ENCODE data around the gene GREB1.

Gene GREB1

DNA sequence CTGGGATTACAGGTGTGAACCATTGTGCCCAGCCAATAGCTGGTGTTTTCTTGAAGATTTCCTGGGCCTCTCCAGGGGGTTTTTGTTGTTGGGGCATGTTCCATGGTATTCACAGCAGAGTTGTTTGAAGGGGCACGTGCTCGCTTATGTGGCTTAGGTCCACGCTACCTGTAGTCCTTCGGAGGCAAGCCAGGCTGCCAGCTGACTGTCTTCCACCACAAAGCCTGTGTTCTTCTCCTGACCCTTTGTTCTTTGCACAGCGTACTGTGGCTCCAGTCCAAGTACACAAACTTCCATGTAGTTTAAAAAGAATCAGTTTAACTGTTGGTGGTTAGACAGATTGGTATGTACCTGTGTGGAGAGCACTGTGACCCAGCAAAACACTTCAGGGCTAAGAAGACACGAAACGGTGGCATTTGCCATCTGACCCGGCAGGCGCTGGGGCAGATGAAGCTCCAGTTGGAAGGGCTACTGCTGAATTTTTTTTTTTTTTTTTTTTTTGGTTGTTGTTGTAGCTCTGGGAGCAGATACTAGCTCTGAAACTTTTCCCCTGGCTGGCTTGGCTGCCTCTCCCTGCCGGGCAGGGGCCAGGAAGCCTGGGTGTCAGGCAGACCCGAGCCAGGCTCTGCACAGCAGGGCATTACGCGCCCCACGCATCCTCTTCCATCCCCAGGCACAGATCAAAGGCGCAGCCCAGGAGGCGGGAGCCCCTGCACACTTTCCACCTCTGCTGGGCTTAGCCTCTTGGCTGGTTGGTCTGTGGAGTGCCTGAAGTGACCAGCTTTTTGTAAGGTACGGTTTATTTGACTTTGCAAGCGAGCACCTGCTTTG is 5.7 kb downstream of the GREB1 start:
- Histone ChIP-seq H3K18ac (ENCODE audit: low read depth in 1 of 2, low read length in 2 of 2) (no peak overlapping the region), H3K14ac (ENCODE audit: low read length in 2 of 2) (no peak overlapping the region), H3K9ac (ENCODE audit: low read length) (no peak overlapping the region), H3K4me2 (ENCODE audit: low read length, poor library complexity, severe bottlenecking) (no peak overlapping the region), H3K23ac (ENCODE audit: low read length in 2 of 2) (no peak overlapping the region), H2BK120ac (ENCODE audit: low read depth, low read length) (no peak overlapping the region), H4K91ac (ENCODE audit: low read length) (no peak overlapping the region), H3K79me1 (replicated peaks; ENCODE audit: low read length, poor library complexity, severe bottlenecking) (no peaks in the 10 kb centered on the region), H3K4ac (ENCODE audit: low read depth in 1 of 2, low read length in 2 of 2) (peak overlapping the region in 1 of 2 experiments; percentile 28), H2BK5ac (ENCODE audit: low read depth, low read length, poor library complexity, severe bottlenecking) (no peak overlapping the region), H2BK15ac (ENCODE audit: low read depth, poor library complexity, severe bottlenecking) (peak overlapping the region; percentile 12), H3K4me1 (ENCODE audit: control insufficient read depth, insufficient read depth, low read depth, low read length) (no peaks in the 10 kb centered on the region), H2AK5ac (ENCODE audit: low read length, severe bottlenecking) (no peak overlapping the region), H3K27me3 (ENCODE audit: control insufficient read depth in 1 of 2, insufficient read depth in 1 of 2, low read length in 2 of 2) (peaks cover 65 to 82% of the 10 kb centered on the region in 2 experiments), H2AFZ (ENCODE audit: low read depth, low read length) (no peak overlapping the region), H3K36me3 (ENCODE audit: control insufficient read depth in 1 of 2, insufficient read depth in 2 of 2, low read depth in 1 of 2, low read length in 2 of 2) (no peaks in the 10 kb centered on the region), H3K4me3 (ENCODE audit: insufficient read depth in 1 of 2, low read depth in 1 of 2, low read length in 2 of 2) (no peak overlapping the region), H3K27ac (ENCODE audit: low read length, poor library complexity, severe bottlenecking) (no peak overlapping the region), H4K8ac (ENCODE audit: low read length) (no peak overlapping the region), H2BK12ac (ENCODE audit: low read length in 2 of 2) (peak overlapping the region in 1 of 2 experiments; percentile 45), H3K9me3 (ENCODE audit: control insufficient read depth, low read length) (no peaks in the 10 kb centered on the region)
- DNase-seq: no peak
- 68% methylated on average over 18 of the region's 18 CpGs for WGBS

DNA sequence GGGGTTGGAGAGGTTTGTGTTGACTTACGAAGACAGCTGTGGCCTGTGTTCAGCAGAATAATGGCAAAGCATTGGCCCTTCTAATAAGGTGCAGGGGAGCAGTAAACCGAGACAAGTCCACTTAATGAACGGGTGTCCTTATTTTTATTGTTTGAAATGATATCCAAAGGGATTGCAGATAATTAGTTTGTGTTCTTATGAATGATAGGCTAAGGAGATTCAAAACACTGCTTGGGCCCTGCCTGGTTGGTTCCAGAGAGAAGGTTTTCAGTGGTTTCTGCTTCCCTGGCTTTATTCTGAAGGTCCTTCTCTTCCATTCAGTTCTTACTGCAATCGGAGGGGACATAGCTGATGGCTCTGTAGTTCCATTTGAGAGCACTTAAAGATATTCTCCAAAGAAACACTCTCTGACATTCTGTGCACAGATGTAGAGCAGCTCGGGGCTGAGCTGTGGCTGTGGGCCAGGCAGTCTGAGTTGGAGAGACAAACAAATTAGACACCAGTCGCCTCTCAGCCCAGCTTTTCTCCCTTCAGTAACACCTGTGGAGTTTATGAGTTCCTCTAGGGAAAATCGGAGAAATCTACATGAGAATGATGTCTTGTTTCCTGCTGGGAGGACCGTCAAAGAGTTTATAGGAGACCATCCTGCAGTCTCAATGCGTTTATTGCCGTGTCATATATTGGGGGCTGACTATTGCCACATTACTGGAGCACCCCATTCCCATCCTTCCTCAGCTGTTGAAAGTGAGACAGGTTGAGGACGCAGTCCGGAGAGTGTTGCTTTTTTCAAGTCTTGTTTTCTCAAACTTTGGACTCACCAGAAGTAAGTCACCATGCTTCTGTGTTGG is 6.5 kb downstream of the GREB1 start:
- 59% methylated on average over 10 of the region's 12 CpGs for WGBS
- no peak overlapping the region for H3K4me3 ChIP-seq (ENCODE audit: insufficient read depth in 1 of 2, low read depth in 1 of 2, low read length in 2 of 2)

DNA sequence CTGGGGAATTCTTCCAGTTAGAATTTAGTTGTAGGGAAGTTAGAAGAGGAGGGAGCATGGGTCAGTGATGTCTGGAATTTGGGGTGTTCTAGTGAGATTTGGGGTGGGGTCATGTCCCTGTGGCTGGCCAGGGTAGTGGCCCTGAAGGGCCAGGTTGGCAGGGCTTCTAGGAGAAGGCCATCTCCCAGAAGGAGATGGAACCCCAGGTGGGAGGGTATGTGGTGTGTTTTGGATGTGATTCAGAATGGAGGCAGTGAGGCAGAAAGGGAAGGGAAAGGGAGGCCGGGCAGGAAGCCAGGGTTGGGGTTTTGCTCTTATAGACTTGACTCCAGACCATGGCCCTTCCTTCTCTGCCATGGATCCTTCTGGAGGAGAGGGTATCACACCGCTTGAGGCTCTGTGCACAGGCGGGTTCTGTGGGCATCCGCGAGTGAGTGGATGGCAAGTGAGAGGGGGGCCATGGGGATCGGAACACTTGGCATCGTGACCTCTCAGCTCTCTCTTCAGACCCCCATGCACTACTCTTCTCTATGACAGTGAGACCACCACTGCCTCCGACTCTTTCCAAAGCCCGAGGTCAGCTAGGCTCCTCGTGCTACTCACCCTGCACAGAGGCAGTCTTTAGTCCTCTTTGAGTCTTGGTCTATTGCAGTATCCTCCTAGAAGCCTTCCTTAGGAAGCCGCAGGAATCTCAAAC is 7.3 kb downstream of the GREB1 start:
- Histone ChIP-seq H4K8ac (ENCODE audit: low read length) (no peak overlapping the region), H2BK5ac (ENCODE audit: low read depth, low read length, poor library complexity, severe bottlenecking) (no peak overlapping the region), H3K9me3 (ENCODE audit: control insufficient read depth, low read length) (no peaks in the 10 kb centered on the region), H3K9ac (ENCODE audit: low read length) (no peak overlapping the region), H2BK120ac (ENCODE audit: low read depth, low read length) (no peak overlapping the region), H2BK12ac (ENCODE audit: low read length in 2 of 2) (no peak overlapping the region), H3K4me1 (ENCODE audit: control insufficient read depth, insufficient read depth, low read depth, low read length) (no peaks in the 10 kb centered on the region), H2BK15ac (ENCODE audit: low read depth, poor library complexity, severe bottlenecking) (no peak overlapping the region), H3K4me3 (ENCODE audit: insufficient read depth in 1 of 2, low read depth in 1 of 2, low read length in 2 of 2) (no peak overlapping the region), H3K27ac (ENCODE audit: low read length, poor library complexity, severe bottlenecking) (no peak overlapping the region), H3K23ac (ENCODE audit: low read length in 2 of 2) (no peak overlapping the region), H3K4ac (ENCODE audit: low read depth in 1 of 2, low read length in 2 of 2) (no peak overlapping the region), H3K79me1 (replicated peaks; ENCODE audit: low read length, poor library complexity, severe bottlenecking) (no peaks in the 10 kb centered on the region), H2AK5ac (ENCODE audit: low read length, severe bottlenecking) (no peak overlapping the region), H3K36me3 (ENCODE audit: control insufficient read depth in 1 of 2, insufficient read depth in 2 of 2, low read depth in 1 of 2, low read length in 2 of 2) (no peaks in the 10 kb centered on the region), H3K4me2 (ENCODE audit: low read length, poor library complexity, severe bottlenecking) (no peak overlapping the region), H3K18ac (ENCODE audit: low read depth in 1 of 2, low read length in 2 of 2) (peak overlapping the region in 1 of 2 experiments; percentile 2), H3K14ac (ENCODE audit: low read length in 2 of 2) (peak overlapping the region in 1 of 2 experiments; percentile 28), H2AFZ (ENCODE audit: low read depth, low read length) (no peak overlapping the region), H4K91ac (ENCODE audit: low read length) (no peak overlapping the region), H3K27me3 (ENCODE audit: control insufficient read depth in 1 of 2, insufficient read depth in 1 of 2, low read length in 2 of 2) (peaks cover 51 to 71% of the 10 kb centered on the region in 2 experiments)
- no peak for DNase-seq
- WGBS: 96% methylated on average over 11 of the region's 11 CpGs

More for the DNA sequence above, 6.5 kb downstream of the GREB1 start:
- no peaks in the 10 kb centered on the region for H3K79me1 ChIP-seq (replicated peaks; ENCODE audit: low read length, poor library complexity, severe bottlenecking)
- H3K9me3 ChIP-seq (ENCODE audit: control insufficient read depth, low read length): no peaks in the 10 kb centered on the region
- H3K4me1 ChIP-seq (ENCODE audit: control insufficient read depth, insufficient read depth, low read depth, low read length): no peaks in the 10 kb centered on the region
- H4K91ac ChIP-seq (ENCODE audit: low read length): no peak overlapping the region
- no peak overlapping the region for H3K23ac ChIP-seq (ENCODE audit: low read length in 2 of 2)
- H2BK120ac ChIP-seq (ENCODE audit: low read depth, low read length): no peak overlapping the region
- H2AFZ ChIP-seq (ENCODE audit: low read depth, low read length): no peak overlapping the region
- no peak overlapping the region for H3K27ac ChIP-seq (ENCODE audit: low read length, poor library complexity, severe bottlenecking)
- H2BK5ac ChIP-seq (ENCODE audit: low read depth, low read length, poor library complexity, severe bottlenecking): no peak overlapping the region
- H3K4ac ChIP-seq (ENCODE audit: low read depth in 1 of 2, low read length in 2 of 2): no peak overlapping the region
- no peak for DNase-seq
- no peak overlapping the region for H3K4me2 ChIP-seq (ENCODE audit: low read length, poor library complexity, severe bottlenecking)
- no peak overlapping the region for H4K8ac ChIP-seq (ENCODE audit: low read length)
- H2AK5ac ChIP-seq (ENCODE audit: low read length, severe bottlenecking): no peak overlapping the region
- no peak overlapping the region for H3K18ac ChIP-seq (ENCODE audit: low read depth in 1 of 2, low read length in 2 of 2)
- H2BK15ac ChIP-seq (ENCODE audit: low read depth, poor library complexity, severe bottlenecking): no peak overlapping the region
- H2BK12ac ChIP-seq (ENCODE audit: low read length in 2 of 2): no peak overlapping the region
- H3K14ac ChIP-seq (ENCODE audit: low read length in 2 of 2): no peak overlapping the region
- H3K27me3 ChIP-seq (ENCODE audit: control insufficient read depth in 1 of 2, insufficient read depth in 1 of 2, low read length in 2 of 2): peaks cover 58 to 79% of the 10 kb centered on the region in 2 experiments
- no peak overlapping the region for H3K9ac ChIP-seq (ENCODE audit: low read length)
- no peaks in the 10 kb centered on the region for H3K36me3 ChIP-seq (ENCODE audit: control insufficient read depth in 1 of 2, insufficient read depth in 2 of 2, low read depth in 1 of 2, low read length in 2 of 2)

Data from mesenchymal stem cell (in vitro differentiated cells and primary cell).